ENCODE results near the gene NME5.
"Not testable (repeated sequence)": the region's sequence is repeated elsewhere in the genome, so short reads cannot be mapped to it uniquely, and the experiment has no call there.

The NME5 gene

DNA sequence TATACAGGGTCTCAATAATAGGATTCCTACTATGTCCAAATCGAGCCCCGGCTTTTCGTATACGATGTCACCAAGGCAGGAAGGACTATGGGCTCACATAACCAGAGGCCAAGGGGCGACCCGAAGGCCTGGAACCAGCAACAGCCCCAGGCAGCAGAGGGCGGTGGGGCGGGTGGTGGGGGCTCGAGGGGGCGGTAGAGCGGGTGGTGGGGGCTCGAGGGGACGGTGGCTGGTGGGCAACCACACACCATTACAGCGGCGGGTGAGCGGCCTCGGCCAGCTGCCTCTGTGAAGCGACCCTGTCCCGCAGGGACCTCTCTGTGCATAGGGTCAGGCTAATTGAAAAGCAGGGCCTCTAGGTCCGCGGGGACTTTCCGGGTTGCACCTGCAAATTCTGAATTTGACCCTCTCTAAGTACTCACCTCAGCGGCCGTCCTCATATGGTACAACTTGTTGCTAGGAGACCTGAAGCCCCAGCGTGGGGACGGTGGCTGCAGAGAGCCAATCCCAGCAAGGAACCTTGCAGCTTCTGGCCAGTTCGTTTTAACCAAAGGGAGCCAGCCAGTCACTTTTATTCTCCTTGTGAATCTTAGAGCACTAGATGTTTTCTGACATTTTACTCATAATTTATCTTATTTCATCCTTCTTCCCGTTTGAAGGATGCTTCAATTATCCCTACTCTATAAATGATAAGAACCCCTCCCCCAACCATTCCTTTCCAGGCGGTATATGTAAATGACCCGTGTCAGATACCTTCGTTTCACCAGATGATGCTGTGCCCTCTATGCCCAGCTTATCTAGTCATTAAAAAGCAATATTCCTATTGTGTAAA is at the start of gene NME5:
TSS of gene NME5 (minus strand) at position 480 of the 832 bp plus-strand sequence. CDS start 648 bp downstream, outside the sequence.
- DNase-seq, result peak; percentile 65

DNA sequence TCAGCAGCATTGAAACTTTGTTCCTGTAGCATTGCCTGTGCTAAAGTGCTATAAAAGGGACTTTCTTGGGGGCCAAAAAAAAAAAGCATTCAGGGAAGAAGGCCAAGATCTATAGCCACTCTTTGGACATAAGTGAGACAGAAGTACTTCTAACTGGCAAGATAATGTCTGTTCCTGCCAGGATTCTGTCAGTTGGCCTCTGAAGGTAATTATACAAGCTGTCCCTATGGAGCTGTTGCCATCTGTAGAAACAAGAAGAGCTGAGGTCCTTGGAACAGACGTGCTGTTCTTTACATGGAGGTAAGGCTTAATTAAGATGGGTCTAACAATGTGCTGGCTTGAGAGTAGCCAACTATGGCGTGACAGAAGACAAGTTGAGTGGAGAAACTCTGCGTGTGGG is 49.4 kb upstream of the NME5 start:
- no peak for DNase-seq

DNA sequence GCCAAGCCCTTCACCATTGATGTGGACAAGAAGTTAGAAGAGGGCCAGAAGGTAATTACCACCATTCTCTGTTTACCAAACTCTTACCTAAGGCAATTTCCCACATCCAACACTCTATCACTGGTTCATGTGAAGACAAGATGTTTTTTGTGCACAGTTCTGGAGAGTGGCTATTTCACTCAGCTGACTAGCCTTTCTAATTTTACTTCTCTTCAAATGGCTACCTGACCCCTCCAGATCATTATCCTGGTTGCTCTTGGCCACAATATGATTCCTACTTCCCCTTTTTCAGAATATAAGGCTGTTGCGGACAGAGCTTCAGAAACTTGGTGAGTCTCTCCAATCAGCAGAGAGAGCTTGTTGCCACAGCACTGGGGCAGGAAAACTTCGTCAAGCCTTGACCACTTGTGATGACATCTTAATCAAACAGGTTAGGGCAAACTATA is 46.8 kb upstream of the NME5 start:
- DNase-seq, result peak; percentile 89

- DNase-seq, result no peak
Measured at GRCh38 chr5:138182808-138183207, 43.6 kb upstream of the NME5 start.

GRCh38 chr5:138180841-138181240 is 41.6 kb upstream of the NME5 start:
- no peak for DNase-seq

- DNase-seq, result peak; percentile 93
Measured at GRCh38 chr5:138180183-138180782, 41.1 kb upstream of the NME5 start.

DNA sequence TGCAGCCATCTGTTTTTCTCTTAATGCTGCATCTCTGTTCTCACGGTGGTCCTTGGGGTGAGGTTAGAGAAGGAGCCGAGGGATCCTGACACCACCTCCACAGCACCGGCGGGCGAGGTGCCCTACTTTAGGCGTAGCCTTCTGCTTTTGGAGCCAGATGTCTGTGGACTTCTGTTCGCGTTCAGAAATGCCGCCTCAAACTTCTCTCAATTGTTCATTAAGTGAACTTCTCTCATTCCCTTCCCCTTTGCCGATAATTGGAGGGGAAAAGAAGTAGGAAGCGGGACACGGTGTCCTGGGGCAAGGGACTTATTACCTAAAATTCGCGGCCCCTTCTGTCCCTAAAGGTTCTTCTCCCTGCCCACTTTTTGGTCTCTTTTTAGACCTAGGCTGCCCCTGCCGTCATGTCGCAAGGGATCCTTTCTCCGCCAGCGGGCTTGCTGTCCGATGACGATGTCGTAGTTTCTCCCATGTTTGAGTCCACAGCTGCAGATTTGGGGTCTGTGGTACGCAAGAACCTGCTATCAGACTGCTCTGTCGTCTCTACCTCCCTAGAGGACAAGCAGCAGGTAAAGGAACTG is 40.1 kb upstream of the NME5 start:
- peak; percentile 60 for DNase-seq

GRCh38 chr5:138178516-138179276 is 39.5 kb upstream of the NME5 start, which contains the start of the genes BRD8 and KIF20A:
BRD8 (minus strand) TSS chr5:138178630; CDS start chr5:138178614, 16 bp downstream.
KIF20A (plus strand) TSS chr5:138179112; CDS start chr5:138179681, 569 bp downstream.
- peak; percentile 99 for DNase-seq

DNA sequence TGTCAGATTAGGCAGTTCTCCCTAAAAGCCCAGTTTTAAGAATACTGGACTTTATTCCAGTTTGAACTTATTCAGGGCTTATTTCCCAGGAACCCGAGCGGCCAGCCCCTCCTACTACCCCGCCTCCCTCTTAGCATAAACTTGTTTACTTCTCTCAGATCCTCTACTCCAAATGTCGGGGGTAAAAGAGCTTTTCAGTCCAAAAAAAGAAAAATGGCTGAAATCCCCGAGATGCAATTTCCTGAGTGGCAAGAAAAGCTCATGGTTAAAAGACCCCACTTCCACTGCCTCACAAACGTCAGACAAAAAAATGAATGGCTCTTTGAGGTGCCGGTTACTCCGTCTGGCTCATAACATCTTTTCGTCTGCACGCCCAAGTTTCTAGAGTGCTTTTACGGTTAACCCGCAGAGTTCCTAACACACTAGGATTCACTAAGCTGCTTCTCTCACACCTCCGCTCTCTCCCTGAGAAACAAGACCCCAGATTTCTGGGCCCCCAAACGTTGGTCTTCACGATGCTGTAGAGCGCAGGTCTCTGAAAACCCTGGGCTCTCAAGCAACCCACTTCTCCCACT is 38.8 kb upstream of the NME5 start:
- DNase-seq, result peak; percentile 73

GRCh38 chr5:138170299-138170698 is 31.1 kb upstream of the NME5 start:
- DNase-seq, result no peak

DNA sequence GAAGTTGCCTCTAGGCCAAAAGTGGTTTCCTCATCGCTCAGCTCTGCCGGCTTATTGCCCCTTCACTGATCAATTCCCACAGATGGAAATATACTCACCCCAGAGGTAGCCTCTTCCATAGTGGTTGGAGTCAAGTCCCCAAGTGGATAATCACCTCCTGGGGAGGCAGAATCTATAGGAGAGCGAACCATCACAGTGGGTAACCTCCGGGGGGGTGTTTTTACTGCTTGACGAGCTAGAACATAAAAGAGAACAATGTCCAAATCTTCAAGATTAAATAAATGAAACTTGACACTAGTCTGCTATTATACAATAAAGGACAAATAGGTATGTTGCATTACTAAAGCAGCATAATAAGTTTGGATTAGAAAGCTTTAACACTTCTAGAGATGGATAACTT is 29.9 kb upstream of the NME5 start:
- no peak for DNase-seq

DNA sequence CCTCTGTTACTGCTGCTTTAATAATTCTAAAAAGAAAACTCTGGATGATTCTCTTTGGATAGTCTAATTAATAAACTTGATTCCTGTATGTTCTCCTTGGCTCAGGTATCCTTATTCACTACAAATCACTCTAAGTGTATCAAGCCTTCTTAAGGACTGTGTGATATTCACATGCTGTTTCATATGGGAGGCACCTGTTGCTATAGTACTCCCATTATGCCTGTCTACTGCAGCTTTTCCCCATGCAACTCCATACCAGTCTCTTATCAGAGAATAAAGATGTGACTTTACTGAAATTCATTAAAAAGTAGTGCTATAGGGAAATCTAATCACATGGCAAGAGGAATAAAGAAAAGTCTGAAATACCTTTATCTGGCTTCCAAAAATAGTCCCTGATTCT is 24.5 kb upstream of the NME5 start:
- DNase-seq, result no peak

GRCh38 chr5:138160706-138161105 is 21.5 kb upstream of the NME5 start:
- DNase-seq, result no peak

DNA sequence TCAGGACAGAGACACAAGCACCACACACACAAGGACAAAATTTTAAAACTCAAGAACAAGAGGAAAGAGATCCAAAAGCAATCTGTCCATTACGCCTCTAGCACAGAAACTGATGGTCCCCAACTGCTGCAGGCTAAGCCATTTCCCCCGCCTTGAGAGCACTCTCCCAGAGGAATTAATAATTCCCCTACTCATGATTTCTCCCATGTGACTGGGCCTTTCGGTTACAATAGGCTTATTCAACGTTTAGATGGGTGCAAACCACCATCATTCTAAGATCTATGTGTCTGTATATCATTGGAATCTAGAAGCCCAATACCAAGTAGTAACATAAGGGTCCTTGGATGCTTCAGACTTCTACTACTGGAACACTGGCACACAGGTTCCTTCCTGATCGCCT is 20.4 kb upstream of the NME5 start:
- no peak for DNase-seq

DNA sequence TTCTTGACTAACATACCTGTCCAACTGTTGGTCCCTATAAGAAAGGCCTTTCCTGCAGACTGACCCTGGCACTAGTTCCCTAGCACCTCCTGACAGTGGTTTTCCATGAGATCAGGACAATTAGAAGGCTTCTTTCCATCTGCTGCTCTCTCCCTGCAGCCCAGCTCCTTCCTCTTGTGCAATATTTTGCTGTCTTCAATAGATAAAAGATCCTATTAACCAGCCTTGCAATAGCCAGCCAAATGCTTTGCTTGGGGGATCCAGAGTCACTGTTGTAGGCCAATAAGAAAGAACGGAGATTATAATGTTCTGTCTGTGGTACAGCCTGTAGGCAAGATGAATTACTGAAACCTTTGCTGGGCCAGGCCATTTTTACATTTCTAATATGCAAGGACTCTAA is 18.4 kb upstream of the NME5 start:
- no peak for DNase-seq

DNA sequence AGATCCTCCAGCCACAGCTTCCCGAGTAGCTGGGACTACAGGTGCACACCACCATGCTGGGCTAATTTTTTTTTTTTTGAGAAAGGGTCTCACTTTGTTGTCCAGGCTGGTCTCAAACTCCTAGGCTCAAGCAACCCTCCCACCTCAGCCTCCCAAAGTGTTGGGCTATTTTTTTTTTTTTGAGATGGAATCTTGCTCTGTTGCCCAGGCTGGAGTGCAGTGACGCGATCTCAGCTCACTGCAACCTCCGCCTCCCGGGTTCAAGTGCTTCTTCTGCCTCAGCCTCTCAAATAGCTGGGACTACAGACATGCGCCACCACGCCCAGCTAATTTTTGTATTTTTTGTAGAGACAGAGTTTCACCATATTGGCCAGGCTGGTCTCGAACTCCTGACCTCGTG is 16.7 kb upstream of the NME5 start:
- not testable (repeated sequence) for DNase-seq

- DNase-seq, result no peak
Measured at GRCh38 chr5:138149530-138149929, 10.3 kb upstream of the NME5 start.

GRCh38 chr5:138148811-138149210 is 9.6 kb upstream of the NME5 start:
- peak; percentile 16 for DNase-seq

DNA sequence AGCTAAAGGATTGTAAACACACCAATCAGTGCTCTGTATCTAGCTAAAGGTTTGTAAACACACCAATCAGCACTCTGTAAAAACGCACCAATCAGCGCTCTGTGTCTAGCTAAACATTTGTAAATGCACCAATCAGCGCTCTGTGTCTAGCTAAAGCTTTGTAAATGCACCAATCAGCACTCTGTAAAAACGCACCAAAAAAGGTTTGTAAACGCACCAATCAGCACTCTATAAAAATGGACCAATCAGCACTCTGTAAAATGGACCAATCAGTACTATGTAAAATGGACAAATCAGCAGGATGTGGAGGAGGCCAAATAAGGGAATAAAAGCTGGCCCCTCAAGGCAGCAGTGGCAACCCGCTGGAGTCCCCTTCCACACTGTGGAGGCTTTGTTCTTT is 4.3 kb upstream of the NME5 start:
- DNase-seq, result not testable (repeated sequence)

- DNase-seq, result no peak
Measured at GRCh38 chr5:138141734-138142133, 2.5 kb upstream of the NME5 start.

- no peak for DNase-seq
Measured at GRCh38 chr5:138140268-138140667, 1.0 kb upstream of the NME5 start.

DNA sequence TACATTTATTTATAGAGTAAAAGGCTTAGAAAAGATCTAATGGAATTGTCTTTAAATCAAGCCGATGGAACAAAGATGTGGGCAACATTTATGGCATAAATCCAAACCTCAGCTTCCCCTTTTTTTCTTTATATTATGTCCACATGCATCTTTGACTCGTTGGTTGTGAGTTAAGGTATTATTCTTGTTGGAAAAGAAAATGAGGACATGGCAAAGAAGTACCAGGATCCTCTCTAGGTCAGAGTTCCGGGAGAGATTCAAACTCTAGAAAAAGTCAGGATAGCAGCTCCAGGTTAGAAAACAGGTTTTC is 508 bp upstream of the NME5 start:
- DNase-seq, result peak; percentile 85

DNA sequence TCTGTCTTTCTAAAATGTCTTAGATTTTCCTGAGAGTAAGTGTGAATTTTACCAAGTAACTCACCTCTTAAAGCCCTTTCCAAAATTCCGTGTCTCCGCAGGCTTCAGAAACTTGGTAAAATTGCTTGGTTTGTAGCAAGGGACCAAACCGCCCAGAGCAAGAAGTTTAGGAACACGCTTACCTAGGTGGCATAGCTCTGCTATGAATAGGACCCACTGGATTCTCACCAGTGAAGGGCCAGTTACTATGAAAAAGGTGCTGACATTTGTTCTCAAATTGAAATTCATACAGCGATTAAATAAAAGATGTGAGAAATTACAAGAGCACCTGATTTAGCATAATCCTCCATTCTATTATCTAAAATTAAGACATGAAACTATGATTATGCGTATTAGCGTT is 6.7 kb downstream of the NME5 start:
- no peak for DNase-seq

All from hematopoietic multipotent progenitor cell treated with erythropoietin and hydrocortisone succinate and interleukin-3 and kit ligand, for 4 days (in vitro differentiated cells).